Measurements from ENCODE around the gene RBMS1. TPM values are rescaled to one million over a fixed set of nuclear protein-coding genes. Genes with fewer than 3 reads are reported as not detected.

The RBMS1 gene
- total and polyA plus RNA-seq, 2 of the 13 experiments (the other 11 are each of a cell fraction or from before 2014, with no cell fraction given) = 55.5 to 110 TPM

DNA sequence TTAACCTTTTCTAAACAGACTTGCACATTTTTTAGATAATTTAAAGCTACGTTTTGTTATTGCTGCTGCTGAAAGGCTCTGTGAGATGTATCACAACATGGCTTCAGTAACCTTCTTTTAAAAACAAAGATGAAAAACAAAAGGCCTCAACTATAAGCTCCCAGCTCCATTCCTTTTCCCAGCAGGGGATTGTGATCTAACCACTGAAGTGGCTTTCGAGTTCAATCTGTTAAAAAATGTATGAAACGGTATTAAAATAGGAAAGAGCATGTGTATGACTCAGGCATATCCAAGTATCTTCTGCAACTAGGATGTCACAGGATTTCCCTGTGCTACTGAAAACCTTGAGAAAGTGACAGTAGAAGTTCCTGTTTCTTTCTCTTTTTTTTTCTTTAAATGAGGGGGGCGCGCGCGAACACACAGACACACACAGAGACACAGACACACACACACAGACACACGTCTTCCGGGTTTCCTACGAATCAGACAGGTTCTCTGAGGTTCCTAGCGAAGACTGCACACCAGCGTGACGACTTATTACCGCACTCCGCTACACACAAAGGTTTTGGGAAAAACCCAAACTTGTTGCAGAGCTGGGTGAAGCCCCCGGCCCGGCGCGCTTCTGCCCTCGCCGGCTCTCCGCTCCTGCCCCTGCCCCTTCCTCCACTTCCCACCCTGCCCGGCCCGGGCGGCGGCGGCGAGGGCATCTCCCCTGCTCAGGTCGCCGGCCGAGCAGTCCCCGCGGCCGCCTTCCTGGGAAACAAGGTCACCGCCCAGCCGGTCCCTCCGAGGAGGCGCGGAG lies 86.8 kb downstream of the RBMS1 start (continued):
- TF ChIP-seq ZNF253 (CRISPR knock-in tag; IDR thresholded peaks at IDR 0.05; ENCODE audit: borderline replicate concordance) (no peak), ARHGAP35 (CRISPR knock-in tag; IDR thresholded peaks at IDR 0.05; ENCODE audit: borderline replicate concordance) (no peak), HNF4A (CRISPR knock-in tag; IDR thresholded peaks at IDR 0.05) (no peak), SMAD3 (CRISPR knock-in tag; IDR thresholded peaks at IDR 0.05) (no peak), ZC3H4 (CRISPR knock-in tag; IDR thresholded peaks at IDR 0.05; ENCODE audit: borderline replicate concordance) (no peak), ZNF891 (CRISPR knock-in tag; IDR thresholded peaks at IDR 0.05) (no peak), ZNF282 (IDR thresholded peaks at IDR 0.05; ENCODE audit: partially characterized antibody) (no peak), KDM6A (CRISPR knock-in tag; IDR thresholded peaks at IDR 0.05; ENCODE audit: low read depth) (no peak), CHD4 (IDR thresholded peaks at IDR 0.05; ENCODE audit: borderline replicate concordance, low read length) (no peak), ARID2 (CRISPR knock-in tag; IDR thresholded peaks at IDR 0.05; ENCODE audit: borderline replicate concordance) (no peak), RBM22 (optimal IDR thresholded peaks at IDR 0.05; ENCODE audit: low read length) (no peak), NFAT5 (CRISPR knock-in tag; IDR thresholded peaks at IDR 0.05) (peak; percentile 53; the same call in 1 of the 2 replicates), ZSCAN31 (CRISPR knock-in tag; IDR thresholded peaks at IDR 0.05; ENCODE audit: low read depth) (no peak), ZSCAN20 (CRISPR knock-in tag; IDR thresholded peaks at IDR 0.05; ENCODE audit: borderline replicate concordance) (0 out of 2 replicates have a peak, but pooled peaks have one; percentile 62), ZNF350 (CRISPR knock-in tag; IDR thresholded peaks at IDR 0.05; ENCODE audit: borderline replicate concordance, low read depth) (no peak), ZNF773 (CRISPR knock-in tag; IDR thresholded peaks at IDR 0.05; ENCODE audit: borderline replicate concordance) (0 out of 2 replicates have a peak, but pooled peaks have one; percentile 30), CHCHD3 (CRISPR knock-in tag; IDR thresholded peaks at IDR 0.05) (0 out of 2 replicates have a peak, but pooled peaks have one; percentile 34)

All from HepG2 (cell line).